CD4-positive, alpha-beta T cell (primary cell): Measurements from ENCODE around the gene ANKRD33. TPM values are rescaled to one million over a fixed set of nuclear protein-coding genes. Genes with fewer than 3 reads are reported as not detected.

ENCODE experiments used
- ATAC-seq: fragments of 200-7000 bp; cut with Tn5 transposase; one replicate; pipeline ENCODE4 v1.10.0; 2022; ENCODE audit warnings: mild to moderate bottlenecking; ENCODE audit not compliant: poor library complexity
- CTCF ChIA-PET: fragments of 350-600 bp; sonication (Branson Sonifier 250); formaldehyde crosslinking; loops from one replicate; lab custom pipeline; 2021; ENCODE audit warnings: antibody characterized with exemption, inconsistent platforms; lab: Charles Lee
- POLR2A ChIA-PET: fragments of 350-600 bp; sonication (Branson Sonifier 250); formaldehyde crosslinking; loops from one replicate; lab custom pipeline; 2021; ENCODE audit warnings: antibody characterized with exemption, inconsistent platforms; lab: Charles Lee
- DNase-seq, 14 experiments: peaks; one replicate each; pipeline ENCODE4 v3.0.0-alpha.2; 2013 to 2020; ENCODE audit warnings: mixed read lengths in 2 of 14
- H3K27ac ChIP-seq, 2 donors: one replicate each; pipeline versions ENCODE4 v1.5.1 to v1.7.0; 2013; ENCODE audit warnings: low read length in 2 of 2, low read depth in 1 of 2, mild to moderate bottlenecking in 1 of 2
- H3K27me3 ChIP-seq, 2 experiments: 1 replicate in 1 of 2; 2 replicates in 1 of 2; pipeline versions ENCODE4 v1.6.1 to v1.7.0; 2013; ENCODE audit warnings: low read length in 2 of 2, control low read depth in 1 of 2, mild to moderate bottlenecking in 1 of 2, moderate library complexity in 1 of 2; ENCODE audit not compliant: insufficient read depth in 2 of 2, control insufficient read depth in 1 of 2
- H3K36me3 ChIP-seq: one replicate; pipeline ENCODE4 v1.6.1; 2013; ENCODE audit warnings: low read length, control low read depth; ENCODE audit not compliant: insufficient read depth
- H3K4me1 ChIP-seq: one replicate; pipeline ENCODE4 v1.6.1; 2013; ENCODE audit warnings: low read length, control low read depth; ENCODE audit not compliant: insufficient read depth
- H3K4me3 ChIP-seq: one replicate; pipeline ENCODE4 v1.5.1; 2013; ENCODE audit warnings: mild to moderate bottlenecking, low read length, moderate library complexity
- H3K9me3 ChIP-seq, 2 experiments: 1 replicate in 1 of 2; 2 replicates in 1 of 2; pipeline versions ENCODE4 v1.6.1 to v1.7.0; 2013; ENCODE audit warnings: low read length in 2 of 2, mild to moderate bottlenecking in 2 of 2, control low read depth in 1 of 2, moderate library complexity in 1 of 2; ENCODE audit not compliant: control insufficient read depth in 1 of 2, insufficient read depth in 1 of 2
- H3K27ac Mint-ChIP-seq: one replicate; pipeline ENCODE4 v1.8.0; 2020; ENCODE audit warnings: mixed read lengths
- H3K27me3 Mint-ChIP-seq: one replicate; pipeline ENCODE4 v1.8.0; 2021; ENCODE audit warnings: mixed read lengths
- H3K36me3 Mint-ChIP-seq: one replicate; pipeline ENCODE4 v1.8.0; 2021; ENCODE audit warnings: low read depth, mixed read lengths
- H3K4me1 Mint-ChIP-seq: one replicate; pipeline ENCODE4 v1.8.0; 2021; ENCODE audit warnings: low read depth, mixed read lengths
- H3K4me3 Mint-ChIP-seq: one replicate; pipeline ENCODE4 v1.8.0; 2020; ENCODE audit warnings: mild to moderate bottlenecking, mixed read lengths
- H3K9me3 Mint-ChIP-seq: one replicate; pipeline ENCODE4 v1.8.0; 2020; ENCODE audit warnings: mixed read lengths
- CTCF ChIP-seq: fragments of 200-600 bp; IDR thresholded peaks from one replicate; pipeline ENCODE4 v1.8.0; 2022; ENCODE audit warnings: antibody characterized with exemption, mild to moderate bottlenecking
- intact Hi-C, 2 experiments: fragments of 100-400 bp; cut with DNase I in 1 of 2; cut with micrococcal nuclease in 1 of 2; formaldehyde crosslinking; loops; one replicate each; pipeline versions ENCODE4 v1.15.1 to v1.9.0; 2023 to 2025; cut with DNase I, micrococcal nuclease
- total RNA-seq, 174 experiments: library from RNA in 2 of 174; stranded (reverse) in 2 of 174; gene quantifications; one replicate each; pipeline ENCODE4 v1.2.3 and lab custom pipeline; 2021 to 2026

ANKRD33 gene
- total RNA-seq, 2 experiments from 2014 or later, result not detected

DNA sequence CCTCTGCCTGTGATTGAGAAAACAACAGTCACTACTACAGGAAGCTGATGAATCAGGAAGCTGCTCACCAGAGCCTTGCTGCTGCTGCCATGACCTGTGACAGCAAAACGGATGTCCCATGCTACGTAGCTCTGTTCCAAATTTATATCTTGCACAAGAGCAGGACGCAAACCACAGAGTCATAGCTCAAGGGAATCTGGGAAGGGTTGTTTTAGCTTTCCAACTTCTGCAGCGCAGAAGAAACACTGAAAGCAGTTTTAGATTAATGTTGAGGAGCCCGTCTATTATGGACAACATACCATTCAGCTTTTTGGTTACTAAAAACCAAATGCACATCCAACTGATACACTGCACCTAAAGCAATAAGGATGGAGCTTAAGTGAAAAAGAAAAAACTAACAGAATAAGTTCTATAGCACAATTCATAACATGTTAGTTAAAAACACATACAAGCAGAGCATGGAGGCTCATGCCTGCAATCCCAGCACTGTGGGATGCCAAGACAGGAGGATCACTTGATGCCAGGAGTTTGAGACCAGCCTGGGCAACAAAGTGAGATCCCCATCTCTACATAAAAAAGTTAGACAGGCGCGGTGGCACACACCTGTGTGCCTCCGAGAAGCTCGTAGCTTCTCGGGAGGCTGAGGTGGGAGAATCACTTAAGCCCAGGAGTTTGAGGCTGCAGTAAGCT is 1.7 kb upstream of the ANKRD33 start:
- peak overlapping the region; percentile 94 for H3K27ac Mint-ChIP-seq
- ChIA-PET CTCF (interaction anchor here (1.0 kb wide), 1 partner anchor 85 kb away, joined by 3 read pairs; no protein-coding TSS in a partner anchor), POLR2A (interaction anchor here (0.9 to 2.2 kb wide), 6 partner anchors 17 to 184 kb away, joined by 3 to 15 read pairs (median 4); partner anchors contain the start of gene ATG101)
- peak; percentile 99 for ATAC-seq
- peak overlapping the region; percentile 23 for H3K4me3 Mint-ChIP-seq
- Histone ChIP-seq H3K4me1 (peaks cover 11% of the 10 kb centered on the region), H3K36me3 (no peaks in the 10 kb centered on the region), H3K4me3 (no peak overlapping the region), H3K27ac (no peak overlapping the region), H3K9me3 (peaks cover 0 to 8% of the 10 kb centered on the region in 2 experiments), H3K27me3 (peaks cover 0 to 2% of the 10 kb centered on the region in 2 experiments)
- no peaks in the 10 kb centered on the region for H3K9me3 Mint-ChIP-seq
- DNase-seq, result peak; percentile 9 to 79 (median 42)
- intact Hi-C loops, result no loop called here
- TF ChIP-seq CTCF, result no peak
- H3K27me3 Mint-ChIP-seq, result no peaks in the 10 kb centered on the region
- H3K36me3 Mint-ChIP-seq, result no peaks in the 10 kb centered on the region
- H3K4me1 Mint-ChIP-seq, result peaks cover 21% of the 10 kb centered on the region

GRCh38 chr12:51888316-51889215 is 663 bp downstream of the ANKRD33 start:
- no peaks in the 10 kb centered on the region for H3K36me3 Mint-ChIP-seq
- ATAC-seq (no peak), DNase-seq (no peak)
- no peaks in the 10 kb centered on the region for H3K9me3 Mint-ChIP-seq
- no peak overlapping the region for H3K4me3 Mint-ChIP-seq
- Histone ChIP-seq H3K27me3 (peaks cover 0 to 2% of the 10 kb centered on the region in 2 experiments), H3K27ac (no peak overlapping the region), H3K4me3 (no peak overlapping the region), H3K9me3 (peaks cover 0 to 3% of the 10 kb centered on the region in 2 experiments), H3K36me3 (no peaks in the 10 kb centered on the region), H3K4me1 (peaks cover 11% of the 10 kb centered on the region)
- H3K27ac Mint-ChIP-seq, result peak overlapping the region; percentile 33
- ChIA-PET POLR2A (interaction anchor here (1.5 kb wide), 1 partner anchor 25 kb away, joined by 5 read pairs; no protein-coding TSS in a partner anchor), CTCF (no interaction called here)
- no peak for TF ChIP-seq CTCF
- H3K27me3 Mint-ChIP-seq, result no peaks in the 10 kb centered on the region
- peaks cover 21% of the 10 kb centered on the region for H3K4me1 Mint-ChIP-seq
- intact Hi-C loops, result no loop called here

GRCh38 chr12:51889216-51890132 is 1.6 kb downstream of the ANKRD33 start:
- Mint-ChIP-seq H3K27ac (no peak overlapping the region), H3K9me3 (no peaks in the 10 kb centered on the region), H3K27me3 (no peaks in the 10 kb centered on the region), H3K36me3 (no peaks in the 10 kb centered on the region), H3K4me1 (peaks cover 21% of the 10 kb centered on the region), H3K4me3 (no peak overlapping the region)
- no peak for DNase-seq
- intact Hi-C loops, result no loop called here
- Histone ChIP-seq H3K27me3 (peaks cover 0 to 2% of the 10 kb centered on the region in 2 experiments), H3K4me1 (peaks cover 11% of the 10 kb centered on the region), H3K27ac (no peak overlapping the region), H3K9me3 (peaks cover 0 to 3% of the 10 kb centered on the region in 2 experiments), H3K36me3 (no peaks in the 10 kb centered on the region), H3K4me3 (no peak overlapping the region)
- ATAC-seq, result no peak
- TF ChIP-seq CTCF, result no peak
- ChIA-PET POLR2A (interaction anchor here (1.0 to 1.5 kb wide), 2 partner anchors 26 to 28 kb away, joined by 3 to 5 read pairs; no protein-coding TSS in a partner anchor), CTCF (no interaction called here)
